GM19455 (cell line): ENCODE results near the gene ZNF362.
"Not testable (repeated sequence)": the region's sequence is repeated elsewhere in the genome, so short reads cannot be mapped to it uniquely, and the experiment has no call there.

Experiments
- ATAC-seq: cut with Tn5 transposase; IDR thresholded peaks from one replicate; pipeline ENCODE4 v1.9.1; 2021; ENCODE audit not compliant: unreplicated experiment

The ZNF362 gene

GRCh38 chr1:33256471-33257206, at the start of gene ZNF362:
Gene ZNF362 (plus strand): TSS chr1:33256492. CDS start chr1:33270575, 14,083 bp downstream.
- ATAC-seq, result peak; percentile 59

- no peak for ATAC-seq
These were observed 44.3 kb upstream of the ZNF362 start for GRCh38 chr1:33211972-33212371.

GRCh38 chr1:33219886-33220661, 36.2 kb upstream of the ZNF362 start:
- ATAC-seq, result no peak

GRCh38 chr1:33220676-33221384, 35.5 kb upstream of the ZNF362 start:
- ATAC-seq, result no peak

GRCh38 chr1:33221385-33221758, 34.9 kb upstream of the ZNF362 start:
- no peak for ATAC-seq

- no peak for ATAC-seq
These were observed 33.9 kb upstream of the ZNF362 start for GRCh38 chr1:33222381-33222780.

GRCh38 chr1:33224166-33224707, 32.1 kb upstream of the ZNF362 start:
- ATAC-seq, result no peak

GRCh38 chr1:33225586-33225985, 30.7 kb upstream of the ZNF362 start:
- no peak for ATAC-seq

- no peak for ATAC-seq
These were observed 27.3 kb upstream of the ZNF362 start for GRCh38 chr1:33228935-33229487.

- no peak for ATAC-seq
These were observed 25.1 kb upstream of the ZNF362 start for GRCh38 chr1:33231166-33231565.

GRCh38 chr1:33232716-33233115, 23.6 kb upstream of the ZNF362 start:
- no peak for ATAC-seq

GRCh38 chr1:33234131-33234530, 22.2 kb upstream of the ZNF362 start:
- ATAC-seq, result no peak

GRCh38 chr1:33234588-33234990, 21.7 kb upstream of the ZNF362 start:
- no peak for ATAC-seq

GRCh38 chr1:33235521-33235920, 20.8 kb upstream of the ZNF362 start:
- ATAC-seq, result no peak

- no peak for ATAC-seq
These were observed 19.8 kb upstream of the ZNF362 start for GRCh38 chr1:33236498-33236897.

- no peak for ATAC-seq
These were observed 18.7 kb upstream of the ZNF362 start for GRCh38 chr1:33237579-33237978.

GRCh38 chr1:33238194-33238724, 18.0 kb upstream of the ZNF362 start:
- ATAC-seq, result not testable (repeated sequence)

- not testable (repeated sequence) for ATAC-seq
These were observed 16.9 kb upstream of the ZNF362 start for GRCh38 chr1:33239410-33239809.

- no peak for ATAC-seq
These were observed 14.4 kb upstream of the ZNF362 start for GRCh38 chr1:33241866-33242265.

- ATAC-seq, result no peak
These were observed 13.6 kb upstream of the ZNF362 start for GRCh38 chr1:33242652-33243051.
